Measurements from ENCODE around the gene ACSM2B. TPM values are rescaled to one million over a fixed set of nuclear protein-coding genes. Genes with fewer than 3 reads are reported as not detected.
"Not testable (repeated sequence)": the region's sequence is repeated elsewhere in the genome, so short reads cannot be mapped to it uniquely, and the experiment has no call there.

The ACSM2B gene
- polyA plus RNA-seq, 2 of the 4 experiments (the other 2 are of a cell fraction), result not detected

DNA sequence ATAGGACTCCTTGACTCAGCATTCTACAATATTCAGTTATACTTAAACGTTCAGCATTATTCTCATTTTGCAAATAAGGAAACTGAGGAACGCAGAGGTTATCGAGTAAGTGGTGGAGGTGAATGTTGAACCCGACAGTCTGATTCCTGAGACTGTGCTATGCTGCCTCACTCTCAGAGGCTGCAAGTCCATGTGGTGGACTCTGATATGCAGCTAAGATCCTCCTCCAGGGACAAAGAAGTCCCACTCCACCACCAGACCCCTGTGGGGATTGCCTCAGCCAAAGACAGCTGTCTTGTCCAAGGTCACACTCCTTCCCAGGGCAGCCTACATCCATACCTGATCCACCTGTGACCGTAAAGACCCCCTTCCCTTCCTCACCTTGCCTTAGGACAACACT is 37.5 kb downstream of the ACSM2B start:
- POLR2A ChIA-PET, result no interaction called here
- no peak overlapping the region for H3K27ac ChIP-seq
- no peak overlapping the region for H3K4me3 ChIP-seq
- 6% methylated on average over 5 of the region's 5 CpGs for WGBS (ENCODE audit: missing lambda C conversion rate)
- no peaks in the 10 kb centered on the region for H3K9me3 ChIP-seq
- no peak for FAIRE-seq
- CTCF ChIA-PET, result no interaction called here
- no peak for TF ChIP-seq RNF2 (IDR thresholded peaks at IDR 0.05; ENCODE audit: borderline replicate concordance, low read depth)
- no peak for TF ChIP-seq KDM5A (IDR thresholded peaks at IDR 0.05)
- TF ChIP-seq MAZ (IDR thresholded peaks at IDR 0.05; ENCODE audit: borderline replicate concordance, low read depth, low read length), result no peak
- no peak for TF ChIP-seq EP300 (IDR thresholded peaks at IDR 0.05)
- no peak for TF ChIP-seq ZFP36 (IDR thresholded peaks at IDR 0.05; ENCODE audit: borderline replicate concordance, partially characterized antibody)
- TF ChIP-seq, protein P1, sequence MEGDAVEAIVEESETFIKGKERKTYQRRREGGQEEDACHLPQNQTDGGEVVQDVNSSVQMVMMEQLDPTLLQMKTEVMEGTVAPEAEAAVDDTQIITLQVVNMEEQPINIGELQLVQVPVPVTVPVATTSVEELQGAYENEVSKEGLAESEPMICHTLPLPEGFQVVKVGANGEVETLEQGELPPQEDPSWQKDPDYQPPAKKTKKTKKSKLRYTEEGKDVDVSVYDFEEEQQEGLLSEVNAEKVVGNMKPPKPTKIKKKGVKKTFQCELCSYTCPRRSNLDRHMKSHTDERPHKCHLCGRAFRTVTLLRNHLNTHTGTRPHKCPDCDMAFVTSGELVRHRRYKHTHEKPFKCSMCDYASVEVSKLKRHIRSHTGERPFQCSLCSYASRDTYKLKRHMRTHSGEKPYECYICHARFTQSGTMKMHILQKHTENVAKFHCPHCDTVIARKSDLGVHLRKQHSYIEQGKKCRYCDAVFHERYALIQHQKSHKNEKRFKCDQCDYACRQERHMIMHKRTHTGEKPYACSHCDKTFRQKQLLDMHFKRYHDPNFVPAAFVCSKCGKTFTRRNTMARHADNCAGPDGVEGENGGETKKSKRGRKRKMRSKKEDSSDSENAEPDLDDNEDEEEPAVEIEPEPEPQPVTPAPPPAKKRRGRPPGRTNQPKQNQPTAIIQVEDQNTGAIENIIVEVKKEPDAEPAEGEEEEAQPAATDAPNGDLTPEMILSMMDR (IDR thresholded peaks at IDR 0.05), result no peak
- no peak for TF ChIP-seq FOXS1 (CRISPR knock-in tag; IDR thresholded peaks at IDR 0.05)
- TF ChIP-seq ZSCAN20 (CRISPR knock-in tag; IDR thresholded peaks at IDR 0.05), result no peak
- TF ChIP-seq MYC (IDR thresholded peaks at IDR 0.05; ENCODE audit: borderline replicate concordance, low read length), result no peak
- TF ChIP-seq HDAC2 (IDR thresholded peaks at IDR 0.05), result no peak
- no peak for TF ChIP-seq POLR2AphosphoS2 (conservative IDR thresholded peaks at IDR 0.05; ENCODE audit: low read length)
- TF ChIP-seq HOXB5 (CRISPR knock-in tag; IDR thresholded peaks at IDR 0.05), result no peak
- TF ChIP-seq, protein P2, sequence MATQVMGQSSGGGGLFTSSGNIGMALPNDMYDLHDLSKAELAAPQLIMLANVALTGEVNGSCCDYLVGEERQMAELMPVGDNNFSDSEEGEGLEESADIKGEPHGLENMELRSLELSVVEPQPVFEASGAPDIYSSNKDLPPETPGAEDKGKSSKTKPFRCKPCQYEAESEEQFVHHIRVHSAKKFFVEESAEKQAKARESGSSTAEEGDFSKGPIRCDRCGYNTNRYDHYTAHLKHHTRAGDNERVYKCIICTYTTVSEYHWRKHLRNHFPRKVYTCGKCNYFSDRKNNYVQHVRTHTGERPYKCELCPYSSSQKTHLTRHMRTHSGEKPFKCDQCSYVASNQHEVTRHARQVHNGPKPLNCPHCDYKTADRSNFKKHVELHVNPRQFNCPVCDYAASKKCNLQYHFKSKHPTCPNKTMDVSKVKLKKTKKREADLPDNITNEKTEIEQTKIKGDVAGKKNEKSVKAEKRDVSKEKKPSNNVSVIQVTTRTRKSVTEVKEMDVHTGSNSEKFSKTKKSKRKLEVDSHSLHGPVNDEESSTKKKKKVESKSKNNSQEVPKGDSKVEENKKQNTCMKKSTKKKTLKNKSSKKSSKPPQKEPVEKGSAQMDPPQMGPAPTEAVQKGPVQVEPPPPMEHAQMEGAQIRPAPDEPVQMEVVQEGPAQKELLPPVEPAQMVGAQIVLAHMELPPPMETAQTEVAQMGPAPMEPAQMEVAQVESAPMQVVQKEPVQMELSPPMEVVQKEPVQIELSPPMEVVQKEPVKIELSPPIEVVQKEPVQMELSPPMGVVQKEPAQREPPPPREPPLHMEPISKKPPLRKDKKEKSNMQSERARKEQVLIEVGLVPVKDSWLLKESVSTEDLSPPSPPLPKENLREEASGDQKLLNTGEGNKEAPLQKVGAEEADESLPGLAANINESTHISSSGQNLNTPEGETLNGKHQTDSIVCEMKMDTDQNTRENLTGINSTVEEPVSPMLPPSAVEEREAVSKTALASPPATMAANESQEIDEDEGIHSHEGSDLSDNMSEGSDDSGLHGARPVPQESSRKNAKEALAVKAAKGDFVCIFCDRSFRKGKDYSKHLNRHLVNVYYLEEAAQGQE (IDR thresholded peaks at IDR 0.05), result no peak
- ATAC-seq, result no peak
- H3K4me1 ChIP-seq, result no peaks in the 10 kb centered on the region
- H3K4me2 ChIP-seq, result no peak overlapping the region
- DNase-seq (ENCODE audit: low read depth in 1 of 2, low spot score in 1 of 2), result no peak

DNA sequence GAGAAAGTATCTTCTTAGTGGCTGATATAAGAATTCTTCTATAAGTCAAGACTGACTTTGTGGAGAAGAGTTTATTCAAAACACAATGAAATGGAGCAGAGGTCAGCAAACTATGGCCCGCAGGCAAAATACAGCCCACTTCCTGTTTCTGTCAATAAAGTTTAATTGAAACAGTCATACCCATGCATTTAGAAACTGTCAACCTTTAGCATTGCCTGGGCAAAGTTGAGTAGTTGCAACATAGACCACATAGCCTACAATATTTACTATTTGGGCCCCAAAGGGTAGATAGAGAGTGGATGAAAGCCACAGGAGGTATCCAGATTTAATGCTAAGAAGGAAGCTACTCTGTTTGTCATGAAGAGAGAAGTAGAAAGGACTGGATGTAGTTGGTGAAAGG is 38.0 kb downstream of the ACSM2B start:
- ATAC-seq (no peak), DNase-seq (ENCODE audit: low read depth in 1 of 2, low spot score in 1 of 2) (no peak), FAIRE-seq (no peak)
- no peak overlapping the region for H3K4me3 ChIP-seq
- POLR2A ChIA-PET, result no interaction called here
- TF ChIP-seq CHD4 (IDR thresholded peaks at IDR 0.05; ENCODE audit: borderline replicate concordance) (no peak), NPAS2 (CRISPR knock-in tag; IDR thresholded peaks at IDR 0.05; ENCODE audit: borderline replicate concordance) (no peak), HOXA7 (CRISPR knock-in tag; IDR thresholded peaks at IDR 0.05) (no peak), FOSB (CRISPR knock-in tag; IDR thresholded peaks at IDR 0.05) (no peak), GATA3 (IDR thresholded peaks at IDR 0.05; ENCODE audit: borderline replicate concordance) (no peak), HOXB5 (CRISPR knock-in tag; IDR thresholded peaks at IDR 0.05) (no peak), HOXB13 (CRISPR knock-in tag; IDR thresholded peaks at IDR 0.05; ENCODE audit: low read depth) (no peak), RARB (CRISPR knock-in tag; IDR thresholded peaks at IDR 0.05) (no peak), RAD21 (conservative IDR thresholded peaks at IDR 0.05 in 1 of 2, IDR thresholded peaks at IDR 0.05 in 1 of 2) (no peak), KDM5A (IDR thresholded peaks at IDR 0.05) (no peak), MYC (IDR thresholded peaks at IDR 0.05; ENCODE audit: borderline replicate concordance, low read length) (no peak), JUNB (IDR thresholded peaks at IDR 0.05) (no peak), SREBF2 (IDR thresholded peaks at IDR 0.05) (no peak), RNF2 (IDR thresholded peaks at IDR 0.05; ENCODE audit: borderline replicate concordance, low read depth) (no peak)
- TF ChIP-seq, protein P3, sequence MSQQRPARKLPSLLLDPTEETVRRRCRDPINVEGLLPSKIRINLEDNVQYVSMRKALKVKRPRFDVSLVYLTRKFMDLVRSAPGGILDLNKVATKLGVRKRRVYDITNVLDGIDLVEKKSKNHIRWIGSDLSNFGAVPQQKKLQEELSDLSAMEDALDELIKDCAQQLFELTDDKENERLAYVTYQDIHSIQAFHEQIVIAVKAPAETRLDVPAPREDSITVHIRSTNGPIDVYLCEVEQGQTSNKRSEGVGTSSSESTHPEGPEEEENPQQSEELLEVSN (IDR thresholded peaks at IDR 0.05; ENCODE audit: borderline replicate concordance, low read depth), result no peak
- TF ChIP-seq, protein P4, sequence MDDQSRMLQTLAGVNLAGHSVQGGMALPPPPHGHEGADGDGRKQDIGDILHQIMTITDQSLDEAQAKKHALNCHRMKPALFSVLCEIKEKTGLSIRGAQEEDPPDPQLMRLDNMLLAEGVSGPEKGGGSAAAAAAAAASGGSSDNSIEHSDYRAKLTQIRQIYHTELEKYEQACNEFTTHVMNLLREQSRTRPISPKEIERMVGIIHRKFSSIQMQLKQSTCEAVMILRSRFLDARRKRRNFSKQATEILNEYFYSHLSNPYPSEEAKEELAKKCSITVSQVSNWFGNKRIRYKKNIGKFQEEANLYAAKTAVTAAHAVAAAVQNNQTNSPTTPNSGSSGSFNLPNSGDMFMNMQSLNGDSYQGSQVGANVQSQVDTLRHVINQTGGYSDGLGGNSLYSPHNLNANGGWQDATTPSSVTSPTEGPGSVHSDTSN (IDR thresholded peaks at IDR 0.05), result no peak
- TF ChIP-seq, protein P5, sequence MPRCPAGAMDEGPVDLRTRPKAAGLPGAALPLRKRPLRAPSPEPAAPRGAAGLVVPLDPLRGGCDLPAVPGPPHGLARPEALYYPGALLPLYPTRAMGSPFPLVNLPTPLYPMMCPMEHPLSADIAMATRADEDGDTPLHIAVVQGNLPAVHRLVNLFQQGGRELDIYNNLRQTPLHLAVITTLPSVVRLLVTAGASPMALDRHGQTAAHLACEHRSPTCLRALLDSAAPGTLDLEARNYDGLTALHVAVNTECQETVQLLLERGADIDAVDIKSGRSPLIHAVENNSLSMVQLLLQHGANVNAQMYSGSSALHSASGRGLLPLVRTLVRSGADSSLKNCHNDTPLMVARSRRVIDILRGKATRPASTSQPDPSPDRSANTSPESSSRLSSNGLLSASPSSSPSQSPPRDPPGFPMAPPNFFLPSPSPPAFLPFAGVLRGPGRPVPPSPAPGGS (IDR thresholded peaks at IDR 0.05), result no peak
- no peak overlapping the region for H3K27ac ChIP-seq
- no peaks in the 10 kb centered on the region for H3K9me3 ChIP-seq
- CTCF ChIA-PET, result no interaction called here
- WGBS (ENCODE audit: missing lambda C conversion rate), result 3% methylated on average over 1 of the region's 1 CpG
- no peak overlapping the region for H3K4me2 ChIP-seq
- H3K4me1 ChIP-seq, result no peaks in the 10 kb centered on the region

DNA sequence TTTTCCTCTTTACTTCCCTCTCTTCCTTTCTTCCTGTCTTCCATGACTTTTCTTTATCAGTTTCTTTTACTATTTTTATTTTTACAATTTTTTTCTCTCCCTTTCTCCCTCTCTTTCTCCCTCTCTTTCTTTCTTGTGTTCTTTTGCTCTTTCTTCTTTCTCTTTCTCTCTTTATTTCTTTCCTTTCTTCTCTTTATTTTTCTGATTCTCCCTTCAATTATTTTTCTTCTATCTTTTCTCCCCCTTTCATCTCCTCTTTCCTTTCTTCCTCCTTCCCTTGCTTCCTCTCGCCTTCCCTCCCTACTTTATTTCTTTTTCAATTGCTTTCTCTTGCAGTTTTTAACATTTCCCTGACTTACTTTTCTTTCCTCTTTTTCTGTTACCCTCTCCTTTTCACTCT is 39.5 kb downstream of the ACSM2B start:
- DNase-seq (ENCODE audit: low read depth in 1 of 2, low spot score in 1 of 2); H3K27ac ChIP-seq; H3K4me3 ChIP-seq; H3K4me2 ChIP-seq; H3K4me1 ChIP-seq; FAIRE-seq; ATAC-seq; POLR2A ChIA-PET; H3K9me3 ChIP-seq; CTCF ChIA-PET: not testable (repeated sequence)
- WGBS (ENCODE audit: missing lambda C conversion rate), result 0% methylated on average over 1 of the region's 1 CpG

All from A549 (cell line).